Loucy (cell line): Measurements from ENCODE around the gene PAQR4.

Experiments
- H2AFZ ChIP-seq: fragments of 200-600 bp; sonication (generic); 2 replicates; pipeline ENCODE4 v1.6.0; 2016; ENCODE audit warnings: antibody characterized with exemption, mild to moderate bottlenecking, low read length, moderate library complexity
- H3F3A ChIP-seq: fragments of 200-600 bp; 2 replicates; pipeline ENCODE4 v1.6.0; 2016; ENCODE audit warnings: antibody characterized with exemption, low read depth, mild to moderate bottlenecking
- H3K27me3 ChIP-seq: fragments of 200-600 bp; sonication (generic); 2 replicates; pipeline ENCODE4 v1.6.1; 2014; ENCODE audit warnings: low read length, mild to moderate bottlenecking; ENCODE audit not compliant: insufficient read depth, poor library complexity, severe bottlenecking
- H3K36me3 ChIP-seq: fragments of 200-600 bp; sonication (generic); 2 replicates; pipeline ENCODE4 v1.6.1; 2016; ENCODE audit warnings: low read length; ENCODE audit not compliant: insufficient read depth
- H3K4me1 ChIP-seq: fragments of 200-600 bp; sonication (generic); 2 replicates; pipeline ENCODE4 v1.5.1; 2014; ENCODE audit warnings: low read length, mild to moderate bottlenecking; ENCODE audit not compliant: insufficient read depth, poor library complexity, severe bottlenecking
- H3K4me2 ChIP-seq: fragments of 200-600 bp; sonication (generic); 2 replicates; pipeline ENCODE4 v1.6.0; 2014; ENCODE audit warnings: antibody characterized with exemption, low read length, low read depth, mild to moderate bottlenecking; ENCODE audit not compliant: poor library complexity, severe bottlenecking
- H3K4me3 ChIP-seq: fragments of 200-600 bp; sonication (generic); 2 replicates; pipeline ENCODE4 v1.5.1; 2014; ENCODE audit warnings: low read length, mild to moderate bottlenecking, mixed read lengths; ENCODE audit not compliant: poor library complexity, severe bottlenecking
- H3K79me2 ChIP-seq: fragments of 200-600 bp; sonication (generic); 2 replicates; pipeline ENCODE4 v1.6.1; 2014; ENCODE audit warnings: low read length; ENCODE audit not compliant: insufficient read depth
- H3K9ac ChIP-seq: fragments of 200-600 bp; sonication (generic); 2 replicates; pipeline ENCODE4 v1.6.0; 2014; ENCODE audit warnings: mild to moderate bottlenecking, low read depth, low read length, moderate library complexity; ENCODE audit not compliant: poor library complexity, severe bottlenecking
- H3K9me2 ChIP-seq: fragments of 200-600 bp; sonication (generic); replicated peaks from 2 replicates; pipeline ENCODE4 v1.6.1; 2016; ENCODE audit warnings: low read depth, low read length, mixed read lengths
- H3K9me3 ChIP-seq: fragments of 200-600 bp; sonication (generic); 2 replicates; pipeline ENCODE4 v1.6.1; 2014; ENCODE audit warnings: mild to moderate bottlenecking, antibody characterized with exemption, low read length, low read depth; ENCODE audit not compliant: insufficient read depth
- H4K20me1 ChIP-seq: fragments of 200-600 bp; sonication (generic); 2 replicates; pipeline ENCODE4 v1.6.0; 2014; ENCODE audit warnings: antibody characterized with exemption, low read length, mild to moderate bottlenecking; ENCODE audit not compliant: insufficient read depth, poor library complexity, severe bottlenecking
- CTCF ChIP-seq: fragments of 200-600 bp; sonication (generic); conservative IDR thresholded peaks from 2 replicates; pipeline ENCODE4 v1.5.1; 2014; ENCODE audit warnings: mild to moderate bottlenecking, antibody characterized with exemption, low read length
- EZH2phosphoT487 ChIP-seq: fragments of 200-600 bp; IDR thresholded peaks from 2 replicates; pipeline ENCODE4 v1.6.1; 2018; ENCODE audit warnings: antibody characterized with exemption, mild to moderate bottlenecking, moderate library complexity, borderline replicate concordance

The PAQR4 gene

GRCh38 chr16:2963723-2964474, 5.2 kb upstream of the PAQR4 start, which contains the start of gene KREMEN2:
Gene KREMEN2, plus strand, starts transcription at chr16:2964275. Its CDS starts 246 bp downstream, at chr16:2964521.
- no peaks in the 10 kb centered on the region for H3K4me1 ChIP-seq
- H3K4me2 ChIP-seq: peak within 1 kb of the TSS; percentile 74
- H3K9me2 ChIP-seq: no peaks in the 10 kb centered on the region
- H4K20me1 ChIP-seq: no peaks in the 10 kb centered on the region
- H3K9me3 ChIP-seq: no peaks in the 10 kb centered on the region
- no peak within 1 kb of the TSS for H3K9ac ChIP-seq
- peak within 1 kb of the TSS; percentile 66 for H3K4me3 ChIP-seq
- H2AFZ ChIP-seq: peak within 1 kb of the TSS; percentile 64; the same call in 1 of the 2 replicates
- no peaks in the 10 kb centered on the region for H3K79me2 ChIP-seq
- H3K27me3 ChIP-seq: no peaks in the 10 kb centered on the region
- no peaks in the 10 kb centered on the region for H3K36me3 ChIP-seq
- no peak for TF ChIP-seq EZH2phosphoT487
- H3F3A ChIP-seq: no peaks in the 10 kb centered on the region

GRCh38 chr16:2964475-2965336, 4.4 kb upstream of the PAQR4 start:
- Histone ChIP-seq H3K9me3 (no peaks in the 10 kb centered on the region), H3F3A (no peaks in the 10 kb centered on the region), H3K4me3 (peak overlapping the region; percentile 66), H3K4me1 (no peaks in the 10 kb centered on the region), H3K4me2 (peak overlapping the region; percentile 74), H4K20me1 (no peaks in the 10 kb centered on the region), H2AFZ (peak overlapping the region; percentile 64; the same call in 1 of the 2 replicates), H3K27me3 (no peaks in the 10 kb centered on the region), H3K79me2 (no peaks in the 10 kb centered on the region), H3K9me2 (no peaks in the 10 kb centered on the region), H3K9ac (no peak overlapping the region), H3K36me3 (no peaks in the 10 kb centered on the region)
- TF ChIP-seq CTCF (no peak), EZH2phosphoT487 (no peak)

- H3K9me3 ChIP-seq: no peaks in the 10 kb centered on the region
- H2AFZ ChIP-seq: no peak overlapping the region
- TF ChIP-seq CTCF (no peak), EZH2phosphoT487 (no peak)
- H3K4me3 ChIP-seq: no peak overlapping the region
- H3K36me3 ChIP-seq: no peaks in the 10 kb centered on the region
- peaks cover 7% of the 10 kb centered on the region for H4K20me1 ChIP-seq
- H3K9me2 ChIP-seq: no peaks in the 10 kb centered on the region
- no peaks in the 10 kb centered on the region for H3F3A ChIP-seq
- H3K4me1 ChIP-seq: peaks cover 2% of the 10 kb centered on the region
- H3K9ac ChIP-seq: no peak overlapping the region
- no peaks in the 10 kb centered on the region for H3K27me3 ChIP-seq
- peaks cover 9% of the 10 kb centered on the region; the same call in 1 of the 2 replicates for H3K79me2 ChIP-seq
- no peak overlapping the region for H3K4me2 ChIP-seq
Observed at GRCh38 chr16:2966043-2966807, 2.9 kb upstream of the PAQR4 start.
